ENCODE measurements around the gene CLBA1. TPM values are rescaled to one million over a fixed set of nuclear protein-coding genes. Genes with fewer than 3 reads are reported as not detected.

The CLBA1 gene
- total RNA-seq, 1 donor from 2014 or later, result 7.7 TPM

DNA sequence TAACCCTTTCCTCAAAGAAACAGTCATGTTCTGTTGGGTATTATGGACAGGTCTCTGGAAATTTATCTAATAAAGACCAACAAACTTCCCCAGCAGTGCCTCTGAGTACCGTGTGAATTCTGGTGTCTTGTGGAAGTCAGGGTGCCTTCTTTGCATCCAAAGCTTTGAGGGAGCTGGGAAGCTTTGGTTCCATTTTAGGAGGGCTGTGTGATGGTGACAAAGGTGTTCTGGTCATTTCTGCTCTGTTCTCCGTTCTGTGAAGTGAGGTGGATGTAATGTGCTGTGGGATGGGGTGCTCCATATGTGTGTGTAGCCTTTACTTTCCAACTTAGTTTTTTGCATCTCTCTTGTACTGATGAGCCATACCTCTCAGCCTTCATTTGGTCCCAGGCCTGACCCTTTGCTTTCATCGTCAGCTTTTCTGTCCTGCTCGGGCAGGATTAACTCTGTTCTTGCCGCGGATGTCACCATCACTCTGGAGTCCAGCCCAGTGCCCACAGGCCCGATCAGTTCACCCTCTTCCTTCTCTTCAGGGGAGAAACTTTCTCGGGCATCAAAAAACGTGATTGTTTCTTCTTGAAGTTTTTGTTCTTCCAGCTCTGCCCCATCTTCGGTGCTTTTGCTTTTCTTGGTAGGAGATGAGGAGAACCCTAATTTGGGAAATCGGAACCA lies 47.8 kb upstream of the CLBA1 start:
- no peaks in the 10 kb centered on the region for H3K9me3 Mint-ChIP-seq (ENCODE audit: unreplicated experiment)
- DNase-seq (ENCODE audit: extremely low spot score, unreplicated experiment), result no peak
- no peak overlapping the region for H3K4me3 Mint-ChIP-seq (ENCODE audit: unreplicated experiment)
- H3K4me1 Mint-ChIP-seq (ENCODE audit: unreplicated experiment), result peaks cover 4% of the 10 kb centered on the region
- no peak overlapping the region for H3K27ac Mint-ChIP-seq (ENCODE audit: unreplicated experiment)
- TF ChIP-seq CTCF (IDR thresholded peaks at IDR 0.05), result no peak
- H3K27me3 Mint-ChIP-seq (ENCODE audit: unreplicated experiment), result no peaks in the 10 kb centered on the region
- peaks cover 10% of the 10 kb centered on the region for H3K36me3 Mint-ChIP-seq (ENCODE audit: unreplicated experiment)

DNA sequence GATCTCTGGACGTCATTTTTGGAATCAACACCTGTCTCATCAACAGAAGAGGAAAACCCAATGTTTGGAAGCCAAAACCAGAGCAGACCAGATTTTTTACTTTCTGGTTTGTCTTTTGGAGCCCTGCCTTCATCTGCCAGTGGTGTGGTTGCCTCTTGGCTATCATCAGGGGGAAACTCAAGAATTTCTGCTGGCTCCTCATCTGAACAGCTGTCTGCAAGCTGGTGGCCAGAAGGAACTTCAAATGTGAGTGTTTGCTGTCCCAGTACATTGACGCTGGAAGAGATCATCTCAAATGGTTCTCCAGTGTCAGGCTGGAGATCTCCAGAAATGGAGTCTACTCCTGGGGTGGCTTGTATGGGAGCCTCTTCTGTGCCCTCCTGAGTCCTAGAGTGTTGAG lies 47.2 kb upstream of the CLBA1 start:
- Mint-ChIP-seq H3K4me1 (ENCODE audit: unreplicated experiment) (peaks cover 4% of the 10 kb centered on the region), H3K4me3 (ENCODE audit: unreplicated experiment) (no peak overlapping the region), H3K27me3 (ENCODE audit: unreplicated experiment) (no peaks in the 10 kb centered on the region), H3K27ac (ENCODE audit: unreplicated experiment) (no peak overlapping the region), H3K36me3 (ENCODE audit: unreplicated experiment) (peaks cover 12% of the 10 kb centered on the region), H3K9me3 (ENCODE audit: unreplicated experiment) (no peaks in the 10 kb centered on the region)
- DNase-seq (ENCODE audit: extremely low spot score, unreplicated experiment), result no peak
- no peak for TF ChIP-seq CTCF (IDR thresholded peaks at IDR 0.05)

GRCh38 chr14:104938960-104939359 lies 46.6 kb upstream of the CLBA1 start:
- no peak for DNase-seq (ENCODE audit: extremely low spot score, unreplicated experiment)
- H3K4me1 Mint-ChIP-seq (ENCODE audit: unreplicated experiment), result peaks cover 4% of the 10 kb centered on the region
- H3K27ac Mint-ChIP-seq (ENCODE audit: unreplicated experiment), result no peak overlapping the region

GRCh38 chr14:104939666-104940410 lies 45.8 kb upstream of the CLBA1 start:
- Mint-ChIP-seq H3K4me3 (ENCODE audit: unreplicated experiment) (no peak overlapping the region), H3K27me3 (ENCODE audit: unreplicated experiment) (no peaks in the 10 kb centered on the region), H3K9me3 (ENCODE audit: unreplicated experiment) (no peaks in the 10 kb centered on the region), H3K4me1 (ENCODE audit: unreplicated experiment) (no peaks in the 10 kb centered on the region), H3K27ac (ENCODE audit: unreplicated experiment) (no peak overlapping the region), H3K36me3 (ENCODE audit: unreplicated experiment) (peaks cover 13% of the 10 kb centered on the region)
- TF ChIP-seq CTCF (IDR thresholded peaks at IDR 0.05), result no peak
- no peak for DNase-seq (ENCODE audit: extremely low spot score, unreplicated experiment)

More at GRCh38 chr14:104938960-104939359, 46.6 kb upstream of the CLBA1 start:
- TF ChIP-seq CTCF (IDR thresholded peaks at IDR 0.05), result no peak
- H3K4me3 Mint-ChIP-seq (ENCODE audit: unreplicated experiment), result no peak overlapping the region
- H3K36me3 Mint-ChIP-seq (ENCODE audit: unreplicated experiment), result peaks cover 13% of the 10 kb centered on the region
- H3K27me3 Mint-ChIP-seq (ENCODE audit: unreplicated experiment), result no peaks in the 10 kb centered on the region
- H3K9me3 Mint-ChIP-seq (ENCODE audit: unreplicated experiment), result no peaks in the 10 kb centered on the region

GRCh38 chr14:104940526-104941150 lies 45.0 kb upstream of the CLBA1 start:
- no peak for DNase-seq (ENCODE audit: extremely low spot score, unreplicated experiment)
- Mint-ChIP-seq H3K36me3 (ENCODE audit: unreplicated experiment) (peaks cover 18% of the 10 kb centered on the region), H3K4me3 (ENCODE audit: unreplicated experiment) (no peak overlapping the region), H3K4me1 (ENCODE audit: unreplicated experiment) (no peaks in the 10 kb centered on the region), H3K27me3 (ENCODE audit: unreplicated experiment) (no peaks in the 10 kb centered on the region), H3K9me3 (ENCODE audit: unreplicated experiment) (no peaks in the 10 kb centered on the region), H3K27ac (ENCODE audit: unreplicated experiment) (no peak overlapping the region)
- no peak for TF ChIP-seq CTCF (IDR thresholded peaks at IDR 0.05)

Measured in osteocyte (in vitro differentiated cells).